ENCODE measurements around the gene CACNA1I.

Gene CACNA1I

DNA sequence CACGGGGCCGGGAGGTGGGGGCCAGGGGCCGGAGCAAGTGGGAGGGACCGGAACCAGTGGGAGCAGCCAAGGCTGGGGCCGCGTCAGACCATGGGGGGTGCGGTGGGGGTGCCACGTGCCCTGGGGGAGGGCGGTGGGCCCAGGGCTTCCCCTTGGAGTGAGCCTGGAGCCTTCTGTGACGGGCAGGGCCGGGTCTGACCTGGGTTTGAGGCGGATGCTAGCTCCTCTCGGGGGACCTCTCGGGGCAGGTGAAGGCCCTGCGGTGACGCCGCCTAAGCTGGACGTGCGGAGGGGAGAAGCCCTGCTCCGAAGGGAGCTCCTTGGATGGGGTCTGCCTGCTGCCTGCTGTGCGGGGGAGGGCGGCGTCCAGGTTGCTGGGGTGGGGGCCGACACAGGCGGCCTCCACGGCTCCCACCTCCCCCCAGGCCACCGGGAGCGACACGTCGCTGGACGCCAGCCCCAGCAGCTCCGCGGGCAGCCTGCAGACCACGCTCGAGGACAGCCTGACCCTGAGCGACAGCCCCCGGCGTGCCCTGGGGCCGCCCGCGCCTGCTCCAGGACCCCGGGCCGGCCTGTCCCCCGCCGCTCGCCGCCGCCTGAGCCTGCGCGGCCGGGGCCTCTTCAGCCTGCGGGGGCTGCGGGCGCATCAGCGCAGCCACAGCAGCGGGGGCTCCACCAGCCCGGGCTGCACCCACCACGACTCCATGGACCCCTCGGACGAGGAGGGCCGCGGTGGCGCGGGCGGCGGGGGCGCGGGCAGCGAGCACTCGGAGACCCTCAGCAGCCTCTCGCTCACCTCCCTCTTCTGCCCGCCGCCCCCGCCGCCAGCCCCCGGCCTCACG, 115.0 kb downstream of the CACNA1I start:
- in situ Hi-C loops (cut with HindIII; ENCODE audit: low sequenced_read_pairs): no loop called here

DNA sequence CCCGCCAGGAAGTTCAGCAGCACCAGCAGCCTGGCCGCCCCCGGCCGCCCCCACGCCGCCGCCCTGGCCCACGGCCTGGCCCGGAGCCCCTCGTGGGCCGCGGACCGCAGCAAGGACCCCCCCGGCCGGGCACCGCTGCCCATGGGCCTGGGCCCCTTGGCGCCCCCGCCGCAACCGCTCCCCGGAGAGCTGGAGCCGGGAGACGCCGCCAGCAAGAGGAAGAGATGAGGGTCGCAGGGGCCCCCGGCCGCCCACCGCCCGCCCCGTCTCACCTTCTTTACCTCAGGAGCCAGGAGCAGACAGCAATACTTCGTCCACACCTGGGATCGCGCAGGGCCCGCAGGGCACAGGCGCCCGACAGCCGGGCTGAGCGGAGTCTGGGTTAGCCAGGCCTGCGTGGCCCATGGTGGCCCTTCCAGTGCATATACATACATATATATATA, 115.6 kb downstream of the CACNA1I start:
- in situ Hi-C loops (cut with HindIII; ENCODE audit: low sequenced_read_pairs): no loop called here

DNA sequence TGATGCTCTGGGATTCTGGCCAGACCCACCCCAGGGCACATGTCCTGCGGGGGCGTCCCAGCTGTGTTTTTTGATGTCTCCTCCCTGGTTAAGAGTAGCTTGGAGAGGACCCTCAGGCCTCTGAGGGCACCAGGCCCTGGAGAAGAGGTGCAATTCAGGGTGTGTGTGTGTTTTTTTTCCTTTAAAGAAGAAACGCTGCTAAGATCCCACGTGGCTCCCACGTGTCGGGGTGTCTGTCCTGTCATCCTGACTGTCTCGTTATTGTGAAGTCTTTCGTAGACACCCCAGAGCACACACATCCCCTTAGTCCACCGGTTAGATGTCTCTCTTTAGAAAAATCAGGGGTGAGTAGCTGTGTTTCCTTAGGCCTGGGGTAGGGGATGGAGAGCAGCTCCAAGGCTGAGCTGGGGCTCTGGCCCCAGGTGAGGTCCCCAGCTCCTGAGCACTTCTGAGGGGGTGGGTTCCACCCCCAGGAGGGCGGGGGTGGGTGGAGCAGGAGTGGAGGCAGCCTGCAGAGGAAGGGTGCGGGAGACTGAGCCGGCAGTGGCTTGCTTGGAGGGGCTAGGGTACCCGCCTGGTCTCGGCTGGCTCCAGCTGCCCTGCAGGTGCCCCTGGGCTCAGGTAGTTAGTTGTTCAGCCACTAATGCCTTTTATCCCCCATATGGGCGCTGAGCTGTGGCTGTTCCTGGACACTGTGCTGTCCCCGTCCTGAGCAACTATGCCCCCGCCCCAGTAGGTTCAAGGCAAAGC, 116.4 kb downstream of the CACNA1I start:
- in situ Hi-C loops (cut with HindIII; ENCODE audit: low sequenced_read_pairs): no loop called here

DNA sequence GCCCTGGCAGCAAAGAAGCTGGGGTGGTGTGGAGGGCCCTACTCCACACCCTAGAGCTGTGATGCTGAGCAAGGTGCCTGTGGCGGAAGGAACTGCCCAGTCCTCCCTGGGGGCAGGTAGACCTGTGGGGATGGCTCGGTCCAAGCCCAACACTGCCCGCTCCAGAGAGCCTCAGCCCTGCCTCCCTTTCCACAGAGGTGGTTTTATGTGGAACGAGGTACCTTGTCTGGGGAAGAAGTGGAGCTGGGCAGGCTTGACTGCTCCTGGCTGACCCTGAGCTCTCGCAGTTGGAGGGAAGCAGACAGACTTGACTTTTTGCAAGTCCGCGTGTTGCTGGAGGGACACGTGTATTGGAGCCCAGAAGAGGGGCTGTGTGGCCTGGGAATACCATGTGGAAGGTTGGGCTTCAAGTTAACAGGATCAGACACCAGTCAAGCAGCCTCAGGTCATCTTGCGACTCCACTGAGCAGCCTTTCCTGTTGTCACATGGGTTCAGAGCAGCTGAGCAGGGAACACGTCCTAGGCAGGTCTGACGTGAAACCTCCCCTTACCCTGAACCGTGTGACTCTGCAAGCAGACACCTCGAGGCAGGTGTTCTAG, 117.7 kb downstream of the CACNA1I start:
- in situ Hi-C loops (cut with HindIII; ENCODE audit: low sequenced_read_pairs): no loop called here

DNA sequence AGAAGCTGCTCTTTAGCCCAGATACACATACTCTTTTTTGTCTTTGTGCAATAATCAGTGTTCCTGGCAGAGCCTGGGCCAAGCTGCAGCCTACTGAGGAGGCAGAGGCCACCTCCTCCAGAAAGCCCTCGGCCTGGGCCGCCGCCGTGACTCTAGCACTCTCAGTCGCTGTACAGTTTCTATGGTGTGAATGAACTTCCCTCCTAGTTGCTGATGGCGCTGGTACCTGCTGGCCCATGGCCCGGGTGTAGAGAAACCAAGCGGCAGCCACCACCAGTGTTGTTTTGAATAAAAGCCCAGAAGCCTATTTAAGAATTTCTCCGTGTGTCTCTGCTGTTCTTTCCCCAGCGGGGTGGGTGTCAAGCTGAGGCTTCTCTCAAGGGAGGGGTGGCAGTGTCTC, 118.9 kb downstream of the CACNA1I start:
- in situ Hi-C loops (cut with HindIII; ENCODE audit: low sequenced_read_pairs): no loop called here

DNA sequence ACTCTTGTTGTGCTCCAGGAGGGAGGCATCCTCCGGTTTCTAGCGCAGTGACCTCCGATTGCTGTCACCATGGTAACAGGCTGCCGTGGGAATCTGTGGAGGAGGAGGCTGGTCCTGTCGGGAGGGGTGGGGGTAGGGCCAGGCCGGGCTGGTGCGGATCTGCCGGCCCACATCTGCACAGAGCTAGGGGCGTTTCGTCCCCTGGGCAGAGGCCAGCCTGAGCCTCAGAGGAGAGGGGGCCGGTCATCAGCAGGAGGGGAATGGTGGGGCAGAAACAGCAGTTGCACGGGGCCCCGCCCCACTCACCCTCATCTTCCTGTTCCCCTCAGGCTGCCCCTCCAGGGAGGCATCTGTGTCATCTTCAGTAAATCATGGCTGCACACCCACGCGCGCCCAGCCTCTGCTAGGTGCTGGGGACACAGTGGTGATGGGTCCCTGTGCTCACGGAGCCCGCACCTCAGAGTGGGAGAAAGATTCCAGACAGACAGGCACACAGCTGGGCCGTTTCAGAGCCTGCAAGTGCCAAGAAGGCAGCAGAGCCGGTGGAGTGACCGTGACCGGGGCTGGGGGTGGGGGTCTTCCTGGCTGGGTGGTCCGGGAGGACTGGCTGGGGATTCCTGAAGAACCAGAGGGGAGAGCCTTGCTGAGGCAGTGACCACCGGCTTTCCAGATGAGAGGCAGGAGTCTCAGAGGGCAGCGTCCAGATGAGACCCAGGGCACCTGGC, 120.5 kb downstream of the CACNA1I start:
- in situ Hi-C loops (cut with HindIII; ENCODE audit: low sequenced_read_pairs): no loop called here

DNA sequence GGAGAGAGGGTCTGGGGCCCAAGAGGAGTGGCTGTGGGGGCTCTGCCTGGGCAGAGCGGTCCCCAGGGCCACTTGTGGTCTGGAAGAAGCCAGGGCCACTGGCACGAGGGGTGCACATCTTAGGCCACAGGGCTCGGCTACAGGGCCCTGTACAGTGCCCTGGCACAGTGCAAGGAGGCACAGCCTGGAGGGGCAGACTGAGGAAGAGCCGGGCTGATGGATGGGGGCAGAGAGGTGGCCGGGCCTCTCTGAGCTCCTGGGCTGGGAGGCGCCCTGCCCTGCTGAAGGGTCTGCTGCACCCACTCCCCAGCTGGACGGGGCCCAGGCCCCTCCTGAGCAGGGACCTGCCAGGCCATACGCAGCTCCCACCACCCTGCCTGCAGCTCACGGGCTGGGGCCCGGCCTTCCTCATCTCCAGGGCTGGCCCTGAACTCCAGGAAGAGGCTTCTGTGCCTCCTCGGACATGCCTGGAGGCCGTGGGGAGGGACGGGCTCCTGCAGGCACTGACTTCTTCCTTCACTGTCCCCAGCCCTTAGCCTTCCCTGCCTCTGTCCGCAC, 123.5 kb downstream of the CACNA1I start:
- in situ Hi-C loops (cut with HindIII; ENCODE audit: low sequenced_read_pairs): no loop called here

DNA sequence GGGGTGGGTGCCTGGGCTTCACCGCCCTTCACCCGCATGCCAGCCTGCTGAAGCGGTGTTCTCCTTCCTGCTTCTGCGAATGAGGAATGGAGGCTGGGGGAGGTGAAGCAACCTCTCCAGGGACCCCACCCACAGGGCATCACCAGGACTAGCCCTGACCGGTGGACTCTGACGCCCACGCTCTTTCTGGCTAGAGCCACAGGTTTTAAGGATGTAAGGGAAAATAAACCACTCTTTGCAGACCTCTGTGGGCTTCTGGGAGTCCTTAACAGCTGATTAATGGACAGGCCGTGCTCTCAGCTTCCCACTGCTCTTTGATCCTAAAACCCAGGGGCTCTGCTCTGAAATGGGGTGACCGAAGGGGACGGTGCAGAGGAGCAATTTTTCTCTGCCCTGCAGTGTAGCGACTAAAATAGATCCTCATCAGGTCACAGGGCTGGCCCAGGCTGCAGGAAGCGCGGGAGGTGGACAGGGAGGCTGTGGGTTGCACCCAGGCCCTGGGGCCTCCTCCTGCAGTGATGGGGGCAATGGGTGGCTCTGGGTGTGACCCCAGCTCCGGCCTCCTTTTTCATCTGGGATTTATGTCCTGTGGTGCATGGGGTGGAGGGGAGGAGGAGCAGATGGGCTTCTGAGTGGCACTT, 127.4 kb downstream of the CACNA1I start:
- in situ Hi-C loops (cut with HindIII; ENCODE audit: low sequenced_read_pairs): no loop called here

DNA sequence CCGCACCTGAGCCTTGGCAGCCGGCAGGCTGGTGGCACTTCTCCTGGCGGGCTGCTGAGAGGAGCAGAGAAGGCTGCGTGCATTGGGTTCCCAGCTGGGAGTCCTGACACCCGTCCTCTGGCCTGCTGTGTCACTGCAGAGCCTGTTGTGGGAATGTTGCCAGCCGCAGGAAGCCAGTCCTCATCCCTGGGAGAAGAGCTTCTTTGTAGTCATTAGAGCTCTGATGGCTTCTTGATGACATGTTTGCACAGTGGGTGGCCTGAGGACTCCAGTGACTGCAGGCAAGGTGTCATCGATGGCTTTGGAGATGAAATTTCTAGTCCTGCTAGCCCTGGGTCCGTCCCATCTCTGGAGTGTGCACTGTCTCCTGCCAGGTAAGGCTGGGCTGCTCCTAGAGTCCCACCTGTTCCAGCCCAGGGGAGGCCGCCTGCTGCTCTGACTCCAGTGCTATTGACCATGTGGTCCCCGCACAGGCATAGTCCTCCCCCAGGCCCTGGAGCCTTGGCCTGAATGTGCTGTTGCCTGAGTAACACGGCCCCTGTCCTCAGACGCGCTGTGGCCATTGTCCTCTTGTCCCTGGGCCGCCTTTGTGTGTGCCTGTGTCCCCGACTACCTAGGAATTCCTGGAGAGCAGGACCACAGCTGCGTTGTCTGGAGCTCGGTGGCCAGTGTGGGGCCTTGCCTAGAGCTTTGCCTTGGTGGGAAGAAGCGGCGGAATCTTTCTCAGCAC, 129.2 kb downstream of the CACNA1I start:
- in situ Hi-C loops (cut with HindIII; ENCODE audit: low sequenced_read_pairs): no loop called here

DNA sequence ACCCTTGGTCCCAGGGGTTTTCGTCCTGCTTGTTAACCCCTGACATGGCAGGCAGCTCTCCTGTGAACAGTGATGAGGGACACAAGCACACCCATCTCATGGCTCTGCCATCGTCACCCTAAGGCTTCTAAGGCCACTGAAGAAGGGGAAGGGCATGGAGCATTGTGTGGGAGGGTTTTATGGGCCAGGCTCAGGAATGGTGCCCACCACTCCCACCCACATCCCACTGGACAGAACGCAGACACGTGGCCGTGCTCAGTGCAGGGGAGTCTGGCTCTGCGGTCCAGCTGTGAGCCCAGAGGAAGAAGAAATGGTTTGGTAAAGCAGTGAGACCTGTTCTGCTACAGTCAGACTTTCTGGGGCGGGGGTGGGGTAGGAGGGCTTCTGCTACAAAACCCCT, 130.0 kb downstream of the CACNA1I start:
- in situ Hi-C loops (cut with HindIII; ENCODE audit: low sequenced_read_pairs): no loop called here

DNA sequence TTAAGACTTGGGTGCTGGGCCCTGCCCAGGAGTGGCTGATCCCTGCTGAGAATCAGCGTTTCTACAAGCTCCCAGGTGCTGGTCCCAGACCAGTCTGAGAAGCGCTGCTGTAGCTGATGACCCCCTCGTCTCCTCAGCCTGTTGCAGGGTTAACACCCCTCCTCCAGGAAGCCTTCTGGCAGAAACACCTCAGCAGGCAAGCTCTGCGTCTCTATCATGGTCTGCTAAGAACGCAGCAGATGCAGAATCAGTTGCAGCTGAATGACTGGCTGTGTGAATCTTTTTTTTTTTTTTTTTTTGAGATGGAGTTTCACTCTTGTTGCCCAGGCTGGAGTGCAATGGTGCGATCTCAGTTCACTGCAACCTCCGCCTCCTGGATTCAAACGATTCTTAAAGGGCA, 132.5 kb downstream of the CACNA1I start:
- in situ Hi-C loops (cut with HindIII; ENCODE audit: low sequenced_read_pairs): no loop called here

DNA sequence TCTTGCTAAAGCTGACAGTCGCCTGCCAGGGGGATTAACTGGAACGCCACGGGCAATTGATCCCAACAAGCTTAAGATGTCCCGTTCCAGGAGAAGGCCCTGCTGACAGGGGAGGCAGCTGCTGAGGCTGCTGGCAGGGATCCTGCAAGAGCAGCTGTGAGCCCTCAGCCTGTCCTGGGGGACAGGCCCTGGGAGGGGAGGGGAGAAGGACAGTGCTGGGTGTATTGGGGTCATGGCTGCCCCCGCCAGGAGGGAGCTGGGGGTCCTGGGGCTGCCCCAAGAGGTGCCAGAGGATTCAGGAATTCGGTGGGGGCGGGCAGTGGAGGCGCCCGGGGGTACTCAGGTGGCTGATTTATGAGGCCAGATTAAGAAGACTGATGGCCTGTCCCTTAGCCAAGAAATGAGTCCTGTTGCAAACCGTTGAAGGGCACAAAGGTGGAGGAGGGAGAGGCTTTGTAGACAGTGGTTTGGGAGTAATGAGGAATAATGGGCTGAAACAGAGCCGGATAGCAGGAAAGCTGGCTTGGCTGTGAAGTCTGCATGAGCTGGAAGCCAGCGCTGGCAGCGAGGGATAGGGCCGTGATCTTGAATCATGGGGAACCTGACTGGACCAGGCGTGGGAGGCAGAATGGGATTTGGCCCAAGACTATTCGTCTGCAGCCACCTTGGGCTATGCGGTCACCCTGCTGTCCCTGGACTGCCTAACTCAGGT, 133.5 kb downstream of the CACNA1I start:
- in situ Hi-C loops (cut with HindIII; ENCODE audit: low sequenced_read_pairs): no loop called here

DNA sequence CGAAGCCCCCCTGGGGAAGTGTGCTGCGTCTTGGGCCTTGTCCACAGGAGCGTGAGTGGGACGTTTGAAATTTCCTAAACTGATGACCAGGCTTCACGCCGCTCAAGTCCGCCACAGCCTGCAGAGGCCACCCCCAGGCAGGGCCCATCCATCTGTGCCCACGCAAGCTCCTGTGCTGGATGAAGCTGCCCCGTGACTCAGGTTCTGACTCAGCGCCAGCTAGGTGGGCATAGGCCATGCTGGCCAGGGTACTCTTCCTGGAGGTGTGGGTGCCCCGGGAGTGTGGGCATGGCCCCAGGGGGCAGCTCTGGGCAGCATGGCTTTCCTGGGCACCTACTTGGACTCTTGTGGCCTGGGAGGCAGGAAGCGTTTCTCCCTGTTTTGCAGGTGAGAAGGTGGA, 134.8 kb downstream of the CACNA1I start:
- in situ Hi-C loops (cut with HindIII; ENCODE audit: low sequenced_read_pairs): no loop called here

DNA sequence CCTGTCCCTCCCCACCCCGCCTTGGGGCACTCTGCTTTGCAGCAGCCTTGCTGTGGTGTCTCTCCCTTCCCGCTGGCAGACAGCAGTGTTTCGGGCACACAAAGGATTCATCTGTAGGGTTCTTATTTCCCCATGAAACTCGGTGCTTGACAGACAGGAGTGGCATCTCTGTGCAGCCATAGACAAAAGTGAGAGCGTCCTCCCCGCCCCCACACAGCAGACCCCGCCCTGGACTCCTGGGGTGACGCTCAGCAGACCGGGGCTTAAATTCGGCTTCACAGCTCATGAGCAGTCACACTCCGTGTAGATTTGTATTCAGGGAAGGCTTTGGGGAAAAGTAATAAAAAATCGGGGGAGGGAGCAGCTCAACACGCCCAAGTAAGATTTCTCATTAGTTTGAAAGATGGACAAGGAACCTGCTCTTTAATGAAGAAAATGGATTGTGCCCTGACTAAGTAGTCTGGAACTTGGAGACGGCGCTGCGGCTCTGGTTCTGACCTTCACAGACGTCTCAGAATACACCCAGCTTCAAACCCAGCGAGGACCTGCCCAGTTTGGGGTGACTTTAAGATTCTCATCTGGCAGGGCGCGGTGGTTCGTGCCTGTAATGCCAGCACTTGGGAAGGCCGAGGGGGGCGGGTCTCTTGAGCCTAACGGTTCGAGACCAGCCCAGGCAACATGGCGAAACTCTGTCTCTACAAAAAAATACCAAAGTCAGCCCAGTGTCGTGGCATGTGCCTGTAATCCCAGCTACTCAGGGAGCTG, 136.0 kb downstream of the CACNA1I start:
- in situ Hi-C loops (cut with HindIII; ENCODE audit: low sequenced_read_pairs): no loop called here

DNA sequence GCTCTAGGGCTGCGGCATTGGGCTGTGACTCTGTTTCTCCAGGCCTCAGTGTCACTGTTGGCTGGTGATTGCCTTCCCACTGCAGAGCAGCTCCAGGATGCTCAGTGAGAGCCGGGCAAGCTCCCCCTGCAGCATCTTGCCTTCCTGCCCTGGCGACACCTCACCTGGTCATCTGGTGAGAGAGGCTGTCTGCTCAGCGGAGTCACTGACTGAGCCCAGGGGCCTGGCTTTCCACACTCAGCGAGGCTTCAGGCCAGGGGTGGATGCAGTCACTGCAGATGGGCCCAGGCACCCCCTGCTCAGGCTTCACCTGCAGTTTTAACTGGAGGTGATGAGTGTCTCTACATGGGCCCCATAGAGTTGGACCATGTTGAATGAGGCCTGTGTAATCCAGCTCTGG, 136.8 kb downstream of the CACNA1I start:
- in situ Hi-C loops (cut with HindIII; ENCODE audit: low sequenced_read_pairs): no loop called here

DNA sequence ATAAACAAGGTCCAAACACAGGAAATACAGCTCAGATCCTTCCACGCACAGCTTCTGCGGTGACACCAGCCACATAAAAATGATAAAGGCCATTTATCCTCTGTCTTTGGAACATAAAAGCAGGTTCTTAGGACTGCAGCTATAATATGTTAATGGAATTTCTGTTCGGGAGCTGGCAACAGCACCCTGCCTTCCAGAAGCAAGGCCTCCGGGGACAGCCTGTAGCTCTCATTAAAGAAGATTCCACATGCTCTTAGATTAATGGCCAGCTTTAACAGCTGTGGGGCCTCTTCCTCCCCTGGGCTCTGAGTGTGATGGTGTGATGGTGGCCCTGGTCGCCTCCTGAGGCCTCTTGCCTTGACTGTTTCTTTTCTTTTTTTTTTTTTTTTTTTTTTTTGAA, 137.3 kb downstream of the CACNA1I start:
- in situ Hi-C loops (cut with HindIII; ENCODE audit: low sequenced_read_pairs): no loop called here

DNA sequence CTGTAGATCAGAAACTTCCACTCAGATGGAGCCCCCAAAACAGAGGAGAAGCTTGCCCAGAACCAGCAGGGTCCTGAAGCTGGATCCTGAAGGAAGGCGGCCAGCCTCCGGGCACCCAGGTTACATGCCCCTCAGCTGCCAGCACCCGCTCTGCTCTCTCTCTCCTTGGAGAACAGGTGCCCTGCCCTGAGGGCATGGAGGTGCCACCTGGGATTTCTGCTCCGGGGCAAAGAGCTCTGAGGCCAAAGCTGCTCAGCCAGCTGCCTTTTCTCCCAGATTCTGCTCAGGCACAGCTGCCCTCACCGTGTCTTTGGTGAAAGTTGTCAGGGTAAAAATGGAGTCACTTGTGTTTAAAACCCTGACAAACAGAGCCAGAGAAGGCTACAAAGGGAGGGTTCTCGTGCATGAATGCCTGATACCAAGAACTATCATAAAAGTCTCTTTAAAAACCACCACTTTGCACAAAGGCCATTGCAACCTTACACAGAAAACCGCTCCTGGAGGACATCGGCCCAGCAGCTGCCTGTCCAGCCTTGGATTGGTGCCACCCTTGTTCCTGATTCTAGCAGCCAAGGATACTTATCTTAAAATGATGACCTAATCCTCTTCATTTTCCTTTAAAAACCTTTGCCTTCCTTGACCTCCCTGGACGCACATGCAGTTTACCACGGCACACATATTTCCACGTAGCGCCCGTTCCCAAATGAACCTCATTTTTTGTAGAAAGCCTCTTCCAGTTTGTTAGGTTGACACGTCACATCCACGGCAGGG, 140.0 kb downstream of the CACNA1I start:
- in situ Hi-C loops (cut with HindIII; ENCODE audit: low sequenced_read_pairs): no loop called here

DNA sequence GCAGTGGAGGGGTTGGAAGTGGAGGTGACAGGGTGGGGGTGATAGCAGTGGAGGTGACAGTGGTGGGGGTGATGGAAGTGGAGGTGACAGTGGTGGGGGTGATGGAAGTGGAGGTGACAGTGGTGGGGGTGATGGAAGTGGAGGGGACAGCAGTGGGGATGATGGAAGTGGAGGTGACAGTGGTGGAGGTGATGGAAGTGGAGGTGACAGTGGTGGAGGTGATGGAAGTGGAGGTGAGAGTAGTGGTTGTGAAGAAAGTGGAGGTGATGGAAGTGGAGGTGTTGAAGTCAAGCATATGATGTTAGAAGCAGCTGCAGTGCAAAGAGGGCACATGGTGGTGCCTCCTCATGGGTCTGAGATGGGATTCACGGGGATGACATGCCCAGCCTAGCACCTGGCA, 141.5 kb downstream of the CACNA1I start:
- in situ Hi-C loops (cut with HindIII; ENCODE audit: low sequenced_read_pairs): no loop called here
